Activated CD4-positive, alpha-beta T cell treated with anti-CD3 and anti-CD28 coated beads, Interleukin-2, amount 50 U/mL, for 24 hours (primary cell): ENCODE measurements around the gene FAM131A.

Source experiments
- DNase-seq, 2 donors: peaks; one replicate each; pipeline ENCODE4 v3.0.0-alpha.2; 2020; ENCODE audit warnings: low read depth in 1 of 2, low spot score in 1 of 2

The FAM131A gene

DNA sequence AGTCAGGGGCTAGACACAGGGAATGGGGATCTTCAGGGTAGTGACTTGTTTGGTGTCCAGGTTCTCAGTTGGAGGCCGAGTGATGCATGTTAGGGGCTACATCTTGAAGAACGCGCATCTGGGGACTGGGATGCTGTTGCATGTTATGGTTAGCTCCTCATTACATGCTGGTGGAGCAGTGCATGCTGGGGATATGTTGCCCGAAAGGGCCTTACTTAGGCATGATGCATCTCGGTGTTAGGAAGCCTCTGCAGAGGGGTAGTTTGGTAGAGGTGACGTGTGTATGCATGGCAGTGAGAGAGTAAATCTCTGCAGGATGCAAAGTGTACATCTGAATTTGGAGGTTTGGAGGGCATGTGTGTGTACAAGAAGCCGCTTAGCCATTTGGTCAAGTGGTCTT, 20.6 kb upstream of the FAM131A start:
- no peak for DNase-seq

DNA sequence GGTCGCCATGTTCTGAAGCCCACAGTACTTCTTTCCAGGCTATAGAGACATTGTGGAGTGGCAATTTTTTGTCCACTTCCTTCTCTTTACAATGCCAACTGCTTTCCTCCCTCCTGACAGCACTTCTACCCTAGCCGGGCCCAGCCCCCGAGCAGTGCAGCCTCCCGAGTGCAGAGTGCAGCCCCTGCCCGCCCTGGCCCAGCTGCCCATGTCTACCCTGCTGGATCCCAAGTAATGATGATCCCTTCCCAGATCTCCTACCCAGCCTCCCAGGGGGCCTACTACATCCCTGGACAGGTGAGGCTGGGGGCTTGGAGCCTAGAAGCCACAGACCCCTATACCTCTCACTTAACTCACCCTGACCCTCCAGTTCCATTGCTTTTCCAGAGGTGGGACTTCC, 20.2 kb upstream of the FAM131A start:
- no peak for DNase-seq

DNA sequence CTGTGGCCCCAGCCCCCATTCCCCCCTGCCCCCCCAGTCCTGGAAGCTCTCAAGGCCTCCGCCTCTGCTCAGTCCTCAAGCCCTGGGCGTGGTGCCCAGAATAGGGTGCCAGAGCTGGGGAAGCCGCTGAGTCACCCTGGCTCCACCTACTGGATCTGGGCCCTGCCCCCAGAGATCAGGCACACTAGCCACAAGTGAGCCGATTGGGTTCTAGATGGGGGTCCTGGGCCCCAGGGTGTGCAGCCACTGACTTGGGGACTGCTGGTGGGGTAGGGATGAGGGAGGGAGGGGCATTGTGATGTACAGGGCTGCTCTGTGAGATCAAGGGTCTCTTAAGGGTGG, 17.3 kb upstream of the FAM131A start:
- DNase-seq = no peak

- DNase-seq = no peak
These were observed 15.7 kb upstream of the FAM131A start for GRCh38 chr3:184321666-184322065.

GRCh38 chr3:184322731-184323487, 14.5 kb upstream of the FAM131A start:
- no peak for DNase-seq

- DNase-seq = no peak
These were observed 13.7 kb upstream of the FAM131A start for GRCh38 chr3:184323696-184324095.

- DNase-seq = no peak
These were observed 12.1 kb upstream of the FAM131A start for GRCh38 chr3:184325269-184325668.

- DNase-seq = peak in 1 of 2 donors; percentile 42
These were observed 11.6 kb upstream of the FAM131A start for GRCh38 chr3:184325715-184326369.

GRCh38 chr3:184327171-184327570, 10.2 kb upstream of the FAM131A start:
- no peak for DNase-seq

- no peak for DNase-seq
These were observed 8.9 kb upstream of the FAM131A start for GRCh38 chr3:184328516-184328915.

DNA sequence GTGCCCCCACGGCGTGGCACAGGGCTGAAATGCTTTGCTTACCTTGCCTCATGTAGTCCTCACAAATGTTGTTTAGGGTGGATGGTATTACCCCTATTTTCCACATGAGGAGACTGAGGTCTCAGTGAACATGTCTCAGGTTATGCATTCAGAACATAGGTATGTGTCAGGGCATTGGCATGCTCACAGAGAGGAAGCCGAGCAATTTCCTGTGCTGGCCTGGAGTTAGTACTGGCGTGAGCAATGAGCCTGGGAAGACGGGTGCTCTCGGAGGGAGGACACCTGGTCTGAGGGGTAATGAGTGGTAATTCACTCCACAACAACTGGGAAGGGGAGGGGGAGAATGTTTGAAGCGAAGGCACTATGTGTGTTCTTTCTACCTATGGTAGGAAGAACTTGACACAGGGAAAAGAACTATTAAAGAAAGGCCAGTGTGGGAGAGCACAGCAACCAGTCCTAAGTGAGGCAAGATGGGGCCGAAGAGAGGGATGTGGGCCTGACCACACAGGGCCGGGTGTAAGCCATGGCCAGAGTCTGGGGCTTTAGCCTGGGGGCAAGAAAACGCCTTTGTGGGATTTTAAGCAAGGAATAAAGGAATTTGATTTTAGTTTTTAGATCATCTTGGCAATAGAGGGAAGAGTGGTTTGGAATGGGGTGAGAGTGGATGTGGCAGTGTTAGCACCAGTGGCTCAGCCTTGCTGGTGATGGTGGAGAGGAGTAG, 4.9 kb upstream of the FAM131A start:
- DNase-seq = no peak

DNA sequence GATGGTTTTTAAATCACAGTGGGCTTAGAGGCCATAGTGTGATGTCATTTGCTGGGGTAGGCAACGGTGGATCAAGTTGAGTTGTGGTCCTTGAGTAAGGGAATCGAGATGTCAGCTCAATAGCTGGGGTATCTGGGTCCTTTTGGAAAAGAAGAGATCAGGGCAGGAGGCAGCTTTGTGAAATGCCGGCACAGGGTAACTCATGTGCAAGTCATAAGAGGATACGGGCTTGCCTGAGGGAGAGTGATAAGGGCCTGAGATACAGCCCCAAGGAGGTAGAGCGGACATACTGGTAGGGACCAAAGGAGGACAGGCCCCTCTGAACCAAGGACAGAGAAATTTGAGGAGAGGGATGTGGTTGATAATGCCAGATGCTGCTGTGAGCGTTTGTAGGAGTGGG, 4.2 kb upstream of the FAM131A start:
- no peak for DNase-seq

- DNase-seq = no peak
These were observed 3.7 kb upstream of the FAM131A start for GRCh38 chr3:184333700-184334099.

GRCh38 chr3:184334470-184335158, 2.8 kb upstream of the FAM131A start:
- DNase-seq = peak in 1 of 2 donors; percentile 31

- no peak for DNase-seq
These were observed 2.1 kb upstream of the FAM131A start for GRCh38 chr3:184335291-184335660.

DNA sequence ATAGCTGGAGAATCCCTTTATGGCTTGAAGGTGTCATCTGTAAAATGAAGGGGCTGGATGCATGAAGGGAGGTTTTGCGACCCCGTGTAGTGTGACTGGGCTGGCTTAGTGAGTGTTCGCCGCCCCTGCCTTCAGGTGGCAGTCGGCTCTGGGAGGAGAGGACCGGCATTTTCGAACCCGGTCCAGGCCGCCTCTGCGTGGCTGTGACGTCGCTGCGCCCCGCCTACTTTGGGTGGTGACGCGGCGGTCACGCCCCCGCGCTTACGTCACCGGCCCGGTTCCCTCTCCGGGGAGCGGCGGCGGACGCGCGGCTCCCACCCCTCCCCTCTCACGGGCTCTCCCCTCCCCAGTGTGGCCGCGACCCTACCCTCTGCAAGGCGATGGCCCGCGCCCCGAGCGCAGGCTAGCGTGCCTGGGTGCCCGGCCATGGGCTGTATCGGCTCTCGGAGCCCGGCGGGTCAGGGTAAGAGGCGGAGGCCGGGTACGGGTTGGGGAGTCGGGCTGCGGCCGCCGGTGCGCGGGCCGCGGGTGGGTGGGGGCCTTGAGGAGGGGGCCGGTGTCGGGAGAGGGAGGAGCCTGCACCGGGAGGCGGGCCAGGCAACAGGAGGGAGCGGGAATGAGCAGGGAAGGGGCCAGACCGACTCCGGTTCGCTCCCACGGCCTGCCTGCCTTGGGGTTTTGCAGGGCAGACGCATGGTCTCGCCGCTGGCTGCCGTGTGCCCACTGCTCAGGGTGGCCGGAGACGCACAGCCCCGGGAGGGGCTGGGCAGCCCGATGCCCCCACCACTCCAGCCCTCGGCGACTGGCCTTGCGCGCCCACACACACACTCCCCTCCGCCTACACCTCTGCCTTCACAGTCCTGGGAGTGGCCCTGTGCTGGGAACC, 1.5 kb upstream of the FAM131A start:
- DNase-seq = peak; percentile 80 to 85

GRCh38 chr3:184336547-184337398, 627 bp upstream of the FAM131A start:
- DNase-seq = no peak

- no peak for DNase-seq
These were observed 581 bp downstream of the FAM131A start for GRCh38 chr3:184337981-184338380.

DNA sequence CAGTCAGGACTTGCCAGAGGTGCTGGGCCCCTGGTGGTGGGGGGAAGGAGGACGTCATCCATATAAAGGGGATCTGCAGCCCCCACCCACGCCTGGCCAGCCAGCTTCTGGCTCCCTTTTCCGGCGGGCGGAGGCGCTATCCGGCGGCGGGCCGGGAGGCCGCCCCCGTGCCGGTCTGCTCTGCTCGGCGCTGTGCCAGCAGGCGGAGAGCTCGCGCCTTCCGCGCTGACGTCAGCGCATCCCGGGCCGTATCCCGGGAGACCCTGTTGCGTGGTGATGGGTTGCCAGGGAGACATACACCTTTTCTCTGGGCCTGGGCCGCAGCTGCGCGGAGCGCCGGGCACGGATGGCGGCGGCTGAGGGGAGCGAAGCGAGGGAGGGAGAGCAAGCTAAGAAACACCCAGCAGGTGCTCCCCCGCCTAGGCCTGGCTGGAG, 1.1 kb downstream of the FAM131A start:
- DNase-seq = no peak

GRCh38 chr3:184339001-184339400, 1.6 kb downstream of the FAM131A start:
- DNase-seq = no peak
